Stimulated activated memory B cell treated with anti-CD40 and anti-IgM and Interleukin-4, amounts not matched to agents 10 μg/mL and 1 μg/mL and 100 μg/mL, for 72 hours (primary cell): ENCODE measurements around the gene RAB5A.
"Not testable (repeated sequence)": the region's sequence is repeated elsewhere in the genome, so short reads cannot be mapped to it uniquely, and the experiment has no call there.

ENCODE experiments used
- ATAC-seq: fragments of 150-1000 bp; cut with Tn5 transposase; 2 replicates; pipeline ENCODE4 v1.10.0; 2021
- H3K27ac Mint-ChIP-seq: one replicate; pipeline ENCODE4 v1.8.0; 2022; ENCODE audit warnings: mild to moderate bottlenecking, mixed read lengths
- H3K27me3 Mint-ChIP-seq: one replicate; pipeline ENCODE4 v1.8.0; 2022; ENCODE audit warnings: mixed read lengths
- H3K36me3 Mint-ChIP-seq: one replicate; pipeline ENCODE4 v1.8.0; 2022; ENCODE audit warnings: mixed read lengths
- H3K4me1 Mint-ChIP-seq: one replicate; pipeline ENCODE4 v1.8.0; 2022; ENCODE audit warnings: mixed read lengths
- H3K4me3 Mint-ChIP-seq: one replicate; pipeline ENCODE4 v1.8.0; 2022; ENCODE audit warnings: mild to moderate bottlenecking, moderate library complexity, mixed read lengths
- H3K9me3 Mint-ChIP-seq: one replicate; pipeline ENCODE4 v1.8.0; 2022; ENCODE audit warnings: mixed read lengths

The RAB5A gene

GRCh38 chr3:20031939-20032338 is 85.0 kb downstream of the RAB5A start:
- H3K4me1 Mint-ChIP-seq, H3K36me3 Mint-ChIP-seq, H3K4me3 Mint-ChIP-seq, H3K27ac Mint-ChIP-seq, H3K27me3 Mint-ChIP-seq, H3K9me3 Mint-ChIP-seq, ATAC-seq: not testable (repeated sequence)
